Midbrain (tissue), 1 donor: ENCODE results near the gene OMD.

Experiments
- DNase-seq: peaks from one replicate; lab custom pipeline; 2025; lab: John Stamatoyannopoulos, UW

Gene OMD, protein sequence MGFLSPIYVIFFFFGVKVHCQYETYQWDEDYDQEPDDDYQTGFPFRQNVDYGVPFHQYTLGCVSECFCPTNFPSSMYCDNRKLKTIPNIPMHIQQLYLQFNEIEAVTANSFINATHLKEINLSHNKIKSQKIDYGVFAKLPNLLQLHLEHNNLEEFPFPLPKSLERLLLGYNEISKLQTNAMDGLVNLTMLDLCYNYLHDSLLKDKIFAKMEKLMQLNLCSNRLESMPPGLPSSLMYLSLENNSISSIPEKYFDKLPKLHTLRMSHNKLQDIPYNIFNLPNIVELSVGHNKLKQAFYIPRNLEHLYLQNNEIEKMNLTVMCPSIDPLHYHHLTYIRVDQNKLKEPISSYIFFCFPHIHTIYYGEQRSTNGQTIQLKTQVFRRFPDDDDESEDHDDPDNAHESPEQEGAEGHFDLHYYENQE

DNA sequence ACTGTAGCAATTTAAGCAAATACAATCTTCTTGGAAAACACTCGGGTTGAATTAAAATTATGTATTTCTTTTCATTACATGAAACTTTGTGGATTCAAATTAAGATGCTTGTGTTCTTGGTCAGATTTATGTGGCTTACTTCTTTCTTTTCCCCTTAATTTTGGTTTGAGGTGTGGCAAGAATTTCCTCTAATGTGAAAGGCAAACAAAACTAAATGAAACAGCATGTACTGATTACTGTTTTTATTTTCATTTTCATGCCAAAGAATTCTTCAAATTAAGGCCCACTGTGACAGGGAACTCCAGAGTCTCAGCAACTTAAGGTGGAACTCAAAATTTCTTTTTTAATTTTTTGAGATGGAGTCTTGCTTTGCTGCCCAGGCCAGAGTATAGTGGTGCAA lies at the start of gene OMD:
OMD (minus strand) TSS at position 132 of the 400 bp plus-strand sequence. CDS start 6,913 bp downstream, outside the sequence.
- DNase-seq = no peak

DNA sequence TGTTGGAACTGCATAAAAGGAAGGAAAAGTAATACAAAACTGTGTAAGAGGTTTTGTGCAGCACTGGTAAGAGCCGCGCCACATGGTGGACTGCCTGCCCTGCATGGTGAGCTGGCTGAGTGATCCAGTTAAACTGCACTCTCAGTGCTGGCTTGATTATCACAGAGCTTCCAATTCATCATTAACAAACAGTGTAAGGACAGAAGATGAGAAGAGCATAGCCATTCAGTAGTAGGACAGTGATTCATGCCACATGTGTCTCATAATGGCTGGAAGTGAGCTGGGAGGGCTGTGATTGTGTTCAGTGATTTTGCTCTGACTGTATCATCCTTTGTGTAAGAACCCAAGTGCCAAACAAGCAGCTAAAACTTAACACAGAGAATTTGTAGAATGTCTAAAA lies 43.9 kb upstream of the OMD start:
- peak; percentile 20 for DNase-seq

DNA sequence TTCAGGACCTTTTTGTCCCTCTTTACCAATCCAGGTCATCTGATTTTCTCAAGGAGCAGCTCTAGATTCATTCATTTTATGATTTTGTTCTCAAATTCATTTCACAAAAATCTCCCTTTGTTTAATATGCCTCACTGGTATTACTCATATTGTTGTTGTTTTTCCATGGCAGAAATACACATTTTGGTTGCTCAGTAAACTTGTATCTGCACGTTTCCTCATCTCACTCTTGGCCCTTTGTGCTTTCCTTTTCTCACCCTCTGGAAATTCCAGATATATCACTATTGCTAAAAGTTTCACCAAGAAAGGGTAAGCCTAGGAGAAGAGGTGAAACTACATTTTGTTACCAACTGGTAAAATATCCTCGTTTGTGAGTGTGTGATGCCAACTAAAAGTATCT lies 43.2 kb upstream of the OMD start:
- DNase-seq = no peak

DNA sequence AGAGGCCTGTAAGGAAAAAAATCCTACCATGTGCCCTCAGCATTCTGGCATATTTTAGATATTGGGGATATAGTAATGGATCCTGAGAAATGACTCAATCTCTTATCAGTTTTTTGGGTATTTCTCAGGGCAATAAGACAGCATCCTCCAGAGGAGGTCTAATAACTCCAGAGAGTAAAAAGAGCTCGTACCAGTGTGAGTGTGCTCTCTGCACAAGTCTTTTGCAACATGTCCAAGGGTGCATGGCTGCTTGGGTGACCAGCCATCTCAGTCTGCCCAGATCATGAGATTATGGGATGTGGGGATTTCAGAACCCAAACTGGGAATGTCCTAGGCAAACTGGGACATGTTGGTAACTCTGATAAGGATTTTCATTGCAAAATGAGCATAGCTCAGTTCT lies 42.8 kb upstream of the OMD start:
- DNase-seq = no peak

DNA sequence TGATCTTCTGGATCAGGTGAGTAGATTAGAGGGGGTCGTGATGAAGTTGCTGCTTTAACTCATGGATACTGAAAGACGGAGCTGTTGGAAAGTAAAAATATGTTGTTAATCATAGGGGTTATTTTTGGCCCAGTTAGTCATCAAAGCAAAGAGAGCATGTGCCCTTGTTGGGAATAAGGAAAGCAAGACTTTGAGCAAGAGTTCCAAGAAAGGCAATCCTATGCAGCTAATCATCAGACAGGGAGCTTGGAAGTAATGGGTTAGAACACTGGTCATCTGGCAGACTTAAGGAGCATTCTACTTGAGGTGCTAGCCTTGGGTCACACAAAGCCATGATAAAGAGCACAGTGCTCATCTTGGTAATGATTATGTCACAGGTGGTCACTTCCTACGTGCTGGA lies 39.7 kb upstream of the OMD start:
- DNase-seq = no peak

DNA sequence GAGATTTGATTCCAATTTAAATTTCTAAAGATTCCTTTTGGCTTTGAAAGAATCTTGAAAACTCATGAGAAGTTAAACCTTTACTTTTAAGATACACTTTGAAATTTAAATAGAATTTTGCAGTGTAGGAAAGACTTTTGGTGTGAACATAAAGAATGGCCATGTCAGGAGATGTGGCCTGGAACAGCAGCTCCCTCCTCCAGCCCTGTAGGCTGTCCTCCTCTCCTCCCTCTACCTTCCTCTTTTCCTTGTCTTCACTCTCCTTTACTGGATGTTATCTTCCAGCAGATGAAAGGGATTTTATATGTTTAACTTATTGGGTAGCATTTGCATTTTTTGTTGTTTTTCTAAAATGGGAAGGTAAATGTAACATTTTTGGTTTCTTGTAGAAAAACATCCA lies 39.1 kb upstream of the OMD start:
- no peak for DNase-seq

DNA sequence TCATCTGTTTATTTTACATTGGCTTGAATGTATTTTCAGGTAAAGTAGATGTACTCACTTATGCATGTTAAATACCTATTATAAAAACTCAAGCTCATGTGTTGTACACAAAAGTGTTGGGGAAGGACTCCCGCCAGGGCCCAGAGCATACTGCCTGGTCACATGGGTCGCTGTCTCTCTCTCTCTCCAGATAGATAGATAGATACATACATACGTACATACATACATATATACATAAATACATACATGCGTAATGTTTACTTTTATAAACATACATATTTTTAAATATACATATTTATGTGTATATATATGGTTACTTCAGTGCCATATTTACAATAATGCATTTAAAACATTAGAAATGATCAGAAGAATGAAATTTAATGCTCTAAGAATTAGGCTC lies 33.3 kb upstream of the OMD start:
- DNase-seq = no peak

DNA sequence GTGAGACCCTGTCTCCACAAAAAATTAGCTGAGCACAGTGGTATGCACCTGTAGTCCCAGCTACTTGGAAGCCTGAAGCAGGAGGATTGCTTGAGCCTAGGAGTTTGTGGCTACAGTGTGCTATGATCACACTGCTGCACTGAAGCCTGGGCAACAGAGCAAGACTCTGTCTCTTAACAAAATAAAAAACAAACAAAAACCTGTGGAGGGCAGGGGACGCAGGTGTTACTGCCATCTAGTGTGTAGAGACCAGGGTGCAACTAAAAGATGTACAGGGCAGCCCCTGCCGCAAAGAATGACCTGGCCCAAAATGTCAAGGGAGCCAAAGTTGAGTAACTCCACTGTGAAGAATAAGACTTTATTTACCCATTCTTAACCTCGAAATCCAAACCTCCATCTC lies 30.9 kb upstream of the OMD start:
- DNase-seq = no peak

DNA sequence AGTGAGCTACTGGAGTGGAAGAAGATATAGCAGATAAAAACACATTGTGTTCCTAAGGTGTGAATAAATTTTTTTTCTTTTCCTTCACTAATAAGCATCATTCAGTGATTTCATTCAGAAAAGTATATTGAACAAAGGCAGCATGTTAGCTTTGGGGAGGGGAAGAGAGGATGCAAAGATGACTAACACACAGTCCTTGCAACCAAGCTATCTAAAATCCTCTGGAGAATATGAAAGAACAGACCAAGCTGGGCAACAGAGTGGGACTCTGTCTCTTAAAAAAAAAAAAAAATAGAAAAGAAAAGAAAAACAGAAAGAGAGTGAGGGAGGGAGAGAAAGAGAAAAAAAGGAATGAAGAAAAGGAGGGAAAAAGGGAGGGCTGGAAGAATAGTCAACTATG lies 22.3 kb upstream of the OMD start:
- DNase-seq = no peak

DNA sequence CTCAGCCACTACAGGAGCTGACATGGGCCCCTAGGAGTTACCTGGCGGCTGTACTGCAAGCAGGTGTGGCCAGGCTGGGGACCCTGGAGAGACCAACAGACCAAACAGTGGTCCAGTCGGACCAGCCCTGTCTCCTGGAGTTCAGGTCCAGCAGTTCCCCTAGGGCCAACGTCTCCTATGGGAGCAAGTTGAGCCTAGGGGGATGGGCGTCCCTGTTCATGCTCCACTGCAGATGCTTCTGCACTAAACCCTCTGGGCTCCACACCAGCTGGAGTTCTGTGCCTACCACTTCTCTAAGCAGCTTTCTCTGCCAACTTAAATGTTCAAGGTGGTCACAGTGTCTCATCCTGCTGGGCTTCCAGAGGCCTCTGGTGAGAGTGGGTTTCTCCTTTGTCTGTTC lies 20.6 kb upstream of the OMD start:
- DNase-seq = no peak

DNA sequence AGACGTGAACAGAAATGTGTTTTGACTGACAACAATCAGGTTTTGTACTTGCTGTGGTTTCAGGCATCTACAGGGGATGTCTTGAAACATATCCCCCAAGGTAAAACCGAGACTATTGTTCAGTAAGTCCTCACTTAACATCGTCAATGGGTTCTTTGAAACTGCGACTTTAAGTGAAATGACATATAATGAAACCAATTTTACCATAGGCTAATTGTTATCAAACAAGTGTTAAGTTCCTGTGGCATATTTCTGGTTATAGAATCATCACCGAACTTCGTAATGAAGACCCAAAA lies 16.4 kb upstream of the OMD start:
- no peak for DNase-seq

DNA sequence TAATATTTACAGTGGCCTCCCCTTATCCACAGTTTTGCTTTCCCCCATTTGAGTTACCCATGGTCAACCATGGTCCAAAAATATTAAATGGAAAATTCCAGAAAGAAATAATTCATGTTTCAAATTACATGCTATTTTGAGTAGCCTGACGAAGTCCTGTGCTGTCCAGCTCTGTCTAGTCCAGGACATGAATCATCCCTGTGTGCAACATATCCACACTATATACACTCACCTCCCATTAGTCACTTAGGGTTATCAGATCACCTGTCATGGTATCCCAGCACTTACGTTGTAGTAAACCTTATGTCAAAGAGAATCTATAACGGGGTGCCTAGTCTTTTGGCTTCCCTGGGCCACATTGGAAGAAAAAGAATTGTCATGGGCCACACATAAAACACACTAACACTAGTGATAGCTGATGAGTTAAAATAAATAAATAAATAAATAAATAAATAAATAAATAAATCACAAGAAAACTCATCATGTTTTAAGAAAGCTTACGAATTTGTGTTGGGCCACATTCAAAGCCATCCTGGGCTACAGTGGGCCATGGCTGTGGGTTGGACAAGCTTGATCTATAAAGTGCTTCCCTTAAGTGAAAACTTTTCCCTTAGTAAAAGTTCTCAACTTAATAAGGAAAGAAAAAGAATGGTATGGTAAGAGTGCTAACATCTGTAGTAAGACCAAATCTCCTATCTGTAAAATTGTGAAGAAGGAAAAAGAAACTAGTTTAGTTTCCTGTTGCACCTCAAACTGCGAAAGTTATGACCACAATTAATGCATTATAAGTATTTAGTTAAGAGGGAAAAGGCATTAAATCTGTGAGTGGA lies 15.9 kb upstream of the OMD start:
- DNase-seq = no peak

DNA sequence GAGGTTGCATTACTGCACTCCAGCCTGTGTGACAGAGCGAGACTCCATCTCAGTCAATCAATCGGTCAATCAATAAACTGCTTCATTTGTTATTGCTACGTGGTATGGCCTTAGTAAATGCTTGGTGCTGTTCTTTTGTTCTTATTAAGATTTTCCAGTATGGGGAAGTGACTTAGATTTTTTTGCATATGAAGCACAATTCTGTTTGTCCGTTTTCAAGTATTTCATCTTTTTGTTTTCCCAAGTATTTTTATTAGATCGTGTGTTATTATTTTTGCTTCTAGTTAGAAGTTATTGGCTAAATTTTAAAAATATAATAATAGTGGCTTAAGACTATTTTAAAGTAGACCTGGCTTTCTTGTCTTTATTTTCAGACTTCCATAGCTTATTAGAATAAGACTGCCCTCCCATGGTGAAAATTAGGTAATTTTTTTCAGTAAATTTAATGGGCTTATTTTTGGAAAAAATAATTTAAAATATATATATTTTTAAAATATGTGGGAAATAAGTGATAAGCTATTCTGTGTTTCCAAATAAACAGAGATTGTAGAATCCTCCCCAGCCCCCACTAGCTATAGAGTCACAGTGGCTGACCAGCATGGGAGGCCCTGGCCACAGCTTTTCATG lies 14.7 kb upstream of the OMD start:
- no peak for DNase-seq

DNA sequence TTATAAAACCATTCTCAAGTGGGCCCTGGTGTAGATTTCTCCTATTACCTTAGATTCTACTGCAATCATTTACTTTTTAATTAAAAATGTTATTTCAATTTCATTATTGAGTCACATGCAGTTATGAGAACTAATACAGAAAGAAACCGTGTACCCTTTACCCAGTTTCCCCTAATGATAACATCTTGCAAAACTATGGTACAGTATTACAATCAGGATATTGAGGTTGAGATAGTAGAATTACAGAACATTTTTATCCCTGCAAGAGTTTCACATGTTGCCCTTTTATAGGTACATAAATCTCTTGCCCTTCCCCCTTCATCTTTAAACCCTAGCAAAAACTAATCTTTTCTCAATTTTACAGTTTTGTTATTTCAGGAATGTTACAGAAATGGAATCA lies 11.0 kb upstream of the OMD start:
- no peak for DNase-seq

DNA sequence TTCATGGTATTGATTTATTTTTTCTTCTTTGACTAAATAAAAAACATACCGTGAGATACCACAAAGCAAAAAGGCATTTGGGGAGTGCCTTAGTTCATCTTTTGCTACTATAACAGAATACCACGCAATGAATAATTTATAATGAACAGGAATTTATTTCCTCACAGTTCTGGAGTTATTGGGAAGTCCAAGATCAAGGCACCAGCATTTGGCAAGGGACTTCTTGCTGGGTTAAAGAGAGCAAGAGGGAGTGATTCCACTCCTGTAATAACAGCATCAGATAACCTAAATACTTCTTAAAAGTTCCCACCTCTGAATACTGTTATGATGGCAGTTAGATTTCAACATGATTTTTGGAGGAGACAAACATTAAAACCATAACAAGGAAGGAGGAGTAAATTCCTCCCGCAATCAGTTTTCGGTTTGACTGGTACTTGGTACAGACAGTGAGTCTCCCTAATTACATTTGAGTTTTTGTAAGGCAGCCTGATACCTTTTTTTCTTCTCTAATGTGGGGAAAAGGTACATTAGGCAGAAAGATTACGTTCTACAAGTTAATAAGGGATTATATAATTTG lies 8.8 kb upstream of the OMD start:
- DNase-seq = no peak

DNA sequence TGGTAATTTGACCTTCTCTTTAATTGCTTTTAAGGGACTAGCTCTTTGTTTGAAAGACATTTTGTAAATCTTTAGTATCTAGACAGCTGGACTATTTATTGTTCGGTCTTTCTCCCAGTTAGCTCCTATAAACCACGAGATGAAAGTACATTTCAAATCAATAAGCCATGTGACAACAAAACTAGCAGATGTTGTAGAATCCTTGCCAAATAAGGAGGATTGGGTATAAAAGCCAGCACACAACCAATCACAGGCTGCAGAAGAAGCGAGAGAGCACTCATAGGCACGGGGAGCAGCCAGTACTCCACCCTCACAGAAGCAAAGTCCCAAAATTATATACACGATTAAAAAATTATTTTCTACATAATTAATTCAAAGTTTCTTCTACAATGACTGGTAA lies 8.1 kb upstream of the OMD start:
- peak; percentile 29 for DNase-seq

DNA sequence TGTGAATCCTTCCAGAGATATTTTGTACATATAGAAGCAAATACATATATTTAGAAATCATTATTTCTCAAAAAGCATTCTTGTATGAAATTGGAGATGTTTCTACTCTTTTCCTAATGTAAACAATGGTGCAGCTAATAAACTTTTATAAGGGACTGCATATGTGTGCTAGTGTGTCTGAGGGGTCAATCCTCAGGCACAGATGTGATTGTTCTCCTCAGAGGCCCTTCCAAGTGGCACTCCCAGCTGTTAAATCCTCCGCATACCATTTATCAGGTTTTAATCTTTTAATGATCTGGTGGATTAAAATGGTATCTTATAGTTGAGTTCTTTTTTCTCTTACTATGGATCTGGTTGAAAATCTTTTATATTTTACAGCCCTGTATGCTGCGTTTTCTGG lies 5.6 kb upstream of the OMD start:
- no peak for DNase-seq

DNA sequence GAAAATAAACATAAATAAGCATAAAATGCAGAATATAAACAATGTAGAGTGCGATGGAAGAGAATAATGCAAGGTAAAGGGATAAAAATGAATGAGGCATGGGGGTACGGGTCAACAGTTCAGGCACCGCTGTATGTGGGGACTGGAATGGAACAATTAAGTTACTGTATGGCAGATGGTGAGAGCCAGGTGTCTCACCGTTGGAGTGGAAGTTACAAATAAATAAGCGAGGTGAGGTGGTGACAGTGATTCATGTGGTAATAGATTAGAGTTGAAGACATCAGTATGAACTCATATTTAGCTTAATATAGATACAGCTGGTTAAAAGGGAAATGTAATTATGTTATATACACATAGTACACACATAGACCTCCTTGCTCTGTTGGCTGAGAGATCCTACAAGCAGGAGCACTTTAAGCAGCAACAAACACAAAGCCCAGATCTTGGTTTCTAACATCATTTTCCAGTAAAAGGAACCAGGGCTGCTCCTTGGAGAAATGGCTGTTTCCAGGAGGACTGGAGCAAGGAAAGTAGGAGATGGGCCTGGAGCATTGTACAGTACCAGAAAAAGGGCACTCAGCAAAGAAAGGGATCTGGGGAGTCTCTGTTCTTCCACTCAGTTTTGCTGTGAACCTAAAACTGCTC lies 2.4 kb upstream of the OMD start:
- DNase-seq = no peak

DNA sequence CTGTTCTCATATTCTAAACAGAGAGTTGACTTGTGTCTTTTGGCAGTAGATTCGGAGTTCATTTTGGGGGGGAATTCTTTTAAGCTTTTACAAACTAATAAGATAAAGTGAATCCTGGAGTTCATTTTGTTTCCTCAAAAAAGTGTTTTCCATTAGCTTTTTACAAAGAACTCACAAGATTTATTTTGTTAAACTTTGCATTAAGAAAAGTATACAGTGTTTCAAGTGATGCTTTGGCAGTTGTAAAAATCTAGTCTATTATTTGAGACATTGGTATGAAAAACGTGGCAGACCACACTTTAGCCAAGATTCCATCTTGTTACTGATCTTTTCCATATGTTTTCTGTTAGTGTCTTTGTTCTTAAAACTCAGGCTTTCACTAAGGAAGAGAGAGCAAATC lies 1.2 kb upstream of the OMD start:
- no peak for DNase-seq

DNA sequence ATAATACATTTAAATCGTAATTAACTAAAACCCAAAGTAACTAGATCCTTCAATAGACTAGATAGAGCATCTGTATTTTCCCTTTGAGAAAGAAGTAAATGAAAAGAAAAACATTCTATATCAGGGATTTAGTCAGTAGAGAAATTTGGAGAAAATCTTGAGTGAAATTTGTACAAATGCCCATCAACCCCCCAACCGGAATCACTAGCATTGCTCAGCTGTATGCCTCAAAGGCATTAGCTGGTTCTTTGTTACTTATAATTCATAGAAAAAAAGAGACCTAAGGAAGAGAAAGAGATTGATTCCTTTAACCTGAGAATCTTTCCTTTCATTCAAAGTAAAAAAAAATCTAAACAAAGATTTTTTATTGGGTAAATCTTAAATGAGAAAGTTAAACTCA lies 659 bp downstream of the OMD start:
- DNase-seq = no peak

DNA sequence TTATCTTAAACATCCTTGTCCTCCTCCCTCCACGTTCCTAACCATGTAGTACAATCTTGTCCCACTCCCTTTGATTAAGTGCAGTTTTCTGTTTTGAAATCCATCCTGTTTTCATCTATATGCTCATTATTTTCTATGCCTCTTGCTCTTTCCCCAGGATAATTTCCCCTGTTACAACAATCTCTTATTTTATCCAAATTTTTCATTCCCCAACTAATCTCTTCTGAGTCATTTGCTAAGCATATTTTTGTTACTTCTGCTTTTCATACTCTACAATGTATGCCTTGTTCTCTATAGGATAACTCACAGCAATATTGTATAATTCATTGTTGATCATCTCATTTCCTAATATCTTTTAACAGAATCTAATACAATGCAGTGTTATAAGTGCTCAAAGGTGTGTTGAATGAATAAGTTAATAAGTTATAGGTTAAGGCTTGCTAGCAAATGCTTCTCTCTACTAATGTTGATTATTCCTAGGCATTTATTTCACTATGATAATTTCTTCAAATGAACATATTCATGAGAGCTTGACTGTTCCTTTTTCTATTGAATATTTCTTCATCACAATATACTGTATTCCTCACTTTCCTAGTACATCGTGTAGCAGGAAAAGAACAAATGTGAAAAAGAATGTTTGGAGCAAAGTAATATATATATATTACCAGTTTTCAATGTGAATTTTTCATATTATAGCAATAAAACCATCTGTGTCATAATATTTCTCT lies 1.5 kb downstream of the OMD start:
- no peak for DNase-seq

DNA sequence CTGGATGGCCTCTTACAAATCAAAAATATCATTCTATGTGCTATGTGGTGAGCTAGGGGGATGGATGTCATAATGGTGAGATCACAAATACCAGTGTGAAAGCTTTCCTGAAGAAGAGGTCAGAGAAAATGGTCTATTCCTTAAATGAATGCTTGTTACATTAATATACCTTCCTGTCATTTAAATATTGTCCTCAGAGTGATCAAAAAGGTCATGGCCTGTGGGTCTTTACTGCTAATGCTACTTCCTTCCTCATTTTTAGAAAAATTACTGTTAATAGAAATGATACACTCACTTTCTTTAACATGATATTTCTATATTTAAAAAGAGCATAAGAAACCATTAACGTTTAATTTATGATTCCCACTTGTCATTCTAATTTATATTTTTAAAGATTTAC lies 9.7 kb downstream of the OMD start:
- DNase-seq = no peak
